Measurements from ENCODE around the gene SLCO3A1.

The SLCO3A1 gene

DNA sequence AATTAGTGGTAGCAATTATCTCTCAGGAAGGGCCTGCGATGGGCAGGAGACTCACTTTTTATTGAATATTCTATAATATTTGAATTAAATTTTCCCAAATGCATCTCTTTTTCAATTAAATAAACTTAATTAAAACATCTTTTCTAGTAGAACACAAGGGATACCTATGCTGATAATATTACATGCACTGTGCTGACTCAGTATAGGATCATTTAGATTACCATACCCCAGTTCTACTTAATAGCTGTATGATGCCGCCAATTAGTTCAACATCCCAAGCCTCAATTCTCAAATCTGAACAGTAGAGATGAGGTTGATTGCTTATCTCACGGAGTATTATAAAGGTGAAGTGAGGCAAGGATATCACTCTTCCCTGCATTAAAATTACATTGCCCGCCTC lies 149.2 kb downstream of the SLCO3A1 start:
- DNase-seq (ENCODE audit: low read depth, low spot score) = no peak

DNA sequence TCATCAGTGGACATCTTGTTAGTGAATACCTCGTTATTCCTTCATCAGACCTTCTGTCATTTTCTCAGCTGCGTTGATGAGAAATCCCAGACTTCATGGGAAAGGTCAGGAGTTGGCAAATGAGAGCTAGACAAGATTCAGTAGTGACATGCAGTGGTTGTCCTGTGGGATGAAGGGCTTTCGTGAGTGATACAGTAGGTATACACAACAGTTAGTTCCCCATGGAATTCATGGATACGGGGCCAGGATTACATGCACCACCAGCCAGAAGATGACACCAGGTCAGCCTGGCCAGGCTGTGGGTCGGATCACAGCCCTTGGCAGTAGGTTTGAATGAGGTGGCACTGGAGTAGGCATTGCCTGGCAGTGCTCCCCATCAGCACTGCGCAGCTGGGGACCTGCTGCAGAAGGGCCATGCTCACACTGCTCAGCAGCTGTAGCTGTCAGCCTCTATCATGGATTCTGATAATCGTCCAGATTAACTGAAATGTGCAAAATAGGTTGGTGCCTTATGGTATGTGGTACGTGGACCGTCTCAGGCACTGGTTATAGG lies 150.1 kb downstream of the SLCO3A1 start:
- DNase-seq (ENCODE audit: low read depth, low spot score) = no peak

DNA sequence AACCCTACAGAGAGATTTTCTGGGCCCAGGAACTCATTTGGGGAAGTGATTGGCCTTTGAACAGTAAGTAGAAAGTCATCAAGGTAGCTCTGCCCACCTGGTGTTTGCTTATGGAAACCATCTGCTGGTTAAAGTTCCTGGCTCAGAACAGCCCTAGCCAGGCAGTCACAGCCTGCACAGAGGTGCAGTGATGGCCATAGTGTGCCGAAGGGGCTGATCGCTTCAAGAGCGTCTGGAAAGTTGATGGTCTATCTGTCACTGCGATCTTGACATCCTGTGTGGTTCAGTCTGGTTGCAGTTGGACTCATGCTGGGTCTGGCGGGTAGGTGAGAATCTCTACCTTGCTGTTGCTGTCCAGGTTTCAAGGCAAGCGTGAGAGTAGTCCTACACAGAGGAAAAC lies 151.6 kb downstream of the SLCO3A1 start:
- DNase-seq (ENCODE audit: low read depth, low spot score) = no peak

DNA sequence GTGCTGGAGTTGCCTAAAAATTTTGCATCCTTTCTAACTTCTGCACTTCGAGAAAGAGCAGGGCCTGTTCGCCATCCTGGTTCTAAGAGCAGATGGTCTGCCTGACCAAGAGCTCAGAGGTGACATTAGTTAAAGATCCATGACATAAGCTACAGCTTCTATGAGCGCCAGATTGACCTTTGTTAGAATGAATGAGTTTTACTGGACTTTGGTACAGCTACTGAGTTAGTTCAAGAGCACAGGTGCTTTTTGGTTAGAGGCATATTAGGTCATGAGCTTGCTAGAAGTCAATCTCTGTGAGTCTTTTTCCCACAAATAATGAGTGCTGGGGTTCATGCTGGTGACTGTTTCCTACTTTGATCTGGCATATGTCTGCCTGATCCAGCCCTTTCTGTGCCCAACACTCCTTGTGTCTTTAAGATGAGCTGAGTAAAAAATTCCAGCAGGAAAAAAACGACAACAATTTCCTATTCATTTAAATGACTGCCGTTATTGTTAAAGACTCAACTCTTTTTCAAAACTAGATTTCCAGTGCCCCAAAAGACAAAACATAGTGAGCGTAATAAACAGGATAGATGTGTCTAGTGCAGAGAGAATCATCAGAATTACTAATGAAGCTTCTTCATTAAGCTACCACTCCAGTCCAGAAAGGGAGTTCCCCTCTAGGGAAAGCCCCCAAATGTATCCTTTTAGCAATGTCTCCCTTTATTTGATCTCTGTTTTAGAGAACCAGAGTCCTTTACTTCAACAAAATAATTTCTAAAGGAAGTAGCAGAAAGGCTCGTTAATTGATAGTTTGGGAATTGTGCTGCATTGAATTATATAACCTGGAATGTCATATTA lies 152.9 kb downstream of the SLCO3A1 start:
- DNase-seq (ENCODE audit: low read depth, low spot score) = no peak

DNA sequence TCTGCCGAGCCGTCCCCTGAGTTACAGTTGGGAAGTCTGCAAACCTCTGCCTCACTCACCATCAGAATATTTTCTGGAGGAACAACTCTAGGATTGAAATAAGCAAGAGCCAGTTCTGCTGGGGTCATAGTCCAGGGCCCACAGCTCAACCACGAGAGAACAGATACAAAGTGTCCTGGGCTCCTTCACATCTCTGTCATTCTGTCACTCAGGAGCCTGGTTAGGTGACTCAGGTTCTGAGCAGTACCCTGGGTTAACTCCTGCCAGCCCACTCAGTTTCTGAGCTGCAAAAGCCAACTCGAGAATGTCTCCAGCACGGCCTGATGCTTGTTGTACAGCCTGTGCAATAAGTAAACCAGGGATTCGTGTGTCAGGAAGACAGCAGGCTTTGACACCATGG lies 155.7 kb downstream of the SLCO3A1 start:
- DNase-seq (ENCODE audit: low read depth, low spot score) = no peak

DNA sequence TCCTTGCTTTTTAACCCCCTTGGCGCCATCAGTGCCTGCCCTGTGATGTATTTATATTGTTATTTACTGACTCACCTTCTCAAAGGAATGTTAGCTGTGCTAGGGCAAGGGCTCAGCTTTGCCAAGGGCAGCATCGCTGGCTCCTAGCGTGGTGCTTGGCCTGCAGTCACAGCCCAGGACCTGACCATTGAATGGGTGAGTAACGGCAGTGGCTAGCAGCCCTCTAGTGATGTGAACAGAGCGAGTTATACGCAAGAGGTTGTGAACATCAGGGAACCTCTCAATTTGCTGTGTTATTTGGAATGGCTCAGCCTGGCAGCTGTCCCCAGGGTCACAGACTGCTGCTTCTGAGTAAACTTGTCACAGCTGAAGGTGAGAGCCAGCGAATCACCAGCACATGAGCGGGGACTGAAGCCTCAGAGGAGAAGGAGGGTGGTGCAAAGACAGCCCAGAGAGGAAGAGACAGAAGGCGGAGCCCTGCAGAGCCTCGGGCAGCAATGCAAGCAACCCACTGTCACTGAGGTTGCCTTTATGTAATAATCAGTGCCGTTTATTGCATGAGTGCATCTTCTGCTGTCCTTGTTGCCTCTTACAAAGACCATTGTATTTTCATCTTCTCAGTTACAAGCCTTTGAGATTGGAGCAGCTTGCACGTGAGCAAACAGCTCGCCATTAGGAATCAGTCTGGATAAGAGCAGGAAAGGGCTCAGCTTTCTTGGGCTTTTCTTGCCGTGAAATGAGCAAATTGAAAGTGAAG lies 158.3 kb downstream of the SLCO3A1 start:
- no peak for DNase-seq (ENCODE audit: low read depth, low spot score)

DNA sequence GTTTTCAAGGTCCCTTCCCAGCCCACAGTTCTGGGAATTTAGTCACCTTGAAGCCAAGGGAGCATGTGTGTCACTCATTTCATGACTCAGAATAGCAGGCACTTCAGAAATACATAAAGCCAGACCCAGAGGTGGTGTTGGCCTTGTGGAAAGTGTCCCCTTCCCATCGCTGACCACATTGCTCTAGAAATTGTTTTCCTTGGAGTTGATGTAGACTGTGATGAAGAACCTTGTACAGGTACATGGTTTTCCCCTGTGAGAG lies 158.8 kb downstream of the SLCO3A1 start:
- no peak for DNase-seq (ENCODE audit: low read depth, low spot score)

DNA sequence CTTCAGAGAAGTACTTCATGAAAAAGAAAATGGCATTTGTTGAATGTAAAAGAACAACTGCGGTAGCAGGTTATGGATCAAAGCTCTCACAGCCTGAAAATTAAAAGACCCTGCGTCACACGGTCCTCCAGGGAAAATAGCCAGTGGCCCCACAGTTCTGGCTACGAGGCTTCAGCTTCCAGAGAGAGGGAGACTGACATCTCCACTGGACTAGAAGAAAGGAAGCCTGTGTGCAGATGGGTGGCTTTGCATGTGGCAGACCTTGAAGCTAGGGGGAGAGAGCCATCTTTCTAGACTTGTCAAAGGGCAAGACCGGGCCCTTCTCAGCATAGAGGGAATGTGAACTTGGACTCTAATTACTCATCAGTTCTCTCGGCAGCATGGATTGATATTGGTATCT lies 159.4 kb downstream of the SLCO3A1 start:
- no peak for DNase-seq (ENCODE audit: low read depth, low spot score)

DNA sequence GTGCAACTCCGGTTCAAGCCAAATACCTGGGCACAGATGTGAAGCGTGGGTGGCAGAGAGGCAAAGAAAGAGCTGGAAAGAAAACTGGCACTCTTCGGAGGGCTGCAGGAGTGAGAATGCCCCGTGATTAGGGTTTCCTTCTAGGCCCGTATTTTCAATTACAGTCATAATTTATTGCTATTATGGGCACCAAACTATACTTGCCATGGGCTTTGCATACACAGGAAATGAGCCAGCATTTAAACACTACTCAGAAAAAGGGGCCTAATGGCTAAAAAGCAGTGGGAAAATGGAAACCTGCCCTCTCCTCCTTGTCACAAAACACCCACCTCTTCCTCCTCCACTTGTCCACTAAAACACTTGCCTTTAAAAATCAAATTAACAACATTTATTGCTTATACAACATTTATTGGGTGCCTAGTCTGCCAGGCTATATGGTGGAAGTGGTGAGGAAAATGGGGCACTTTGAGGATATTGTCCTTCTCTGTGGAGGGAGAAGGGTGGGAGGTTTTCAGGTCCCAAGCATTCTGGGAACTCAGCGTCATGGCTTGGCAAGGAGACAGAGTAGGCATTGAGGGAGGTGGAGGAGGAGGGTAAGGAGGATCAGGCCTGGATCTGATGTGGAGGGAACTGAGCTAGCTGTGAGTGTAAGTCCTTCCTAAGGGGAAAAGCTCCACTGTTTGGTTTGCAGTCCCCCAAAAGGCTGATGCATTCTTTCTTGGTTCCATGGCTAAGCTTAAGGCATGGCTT lies 160.9 kb downstream of the SLCO3A1 start:
- no peak for DNase-seq (ENCODE audit: low read depth, low spot score)

DNA sequence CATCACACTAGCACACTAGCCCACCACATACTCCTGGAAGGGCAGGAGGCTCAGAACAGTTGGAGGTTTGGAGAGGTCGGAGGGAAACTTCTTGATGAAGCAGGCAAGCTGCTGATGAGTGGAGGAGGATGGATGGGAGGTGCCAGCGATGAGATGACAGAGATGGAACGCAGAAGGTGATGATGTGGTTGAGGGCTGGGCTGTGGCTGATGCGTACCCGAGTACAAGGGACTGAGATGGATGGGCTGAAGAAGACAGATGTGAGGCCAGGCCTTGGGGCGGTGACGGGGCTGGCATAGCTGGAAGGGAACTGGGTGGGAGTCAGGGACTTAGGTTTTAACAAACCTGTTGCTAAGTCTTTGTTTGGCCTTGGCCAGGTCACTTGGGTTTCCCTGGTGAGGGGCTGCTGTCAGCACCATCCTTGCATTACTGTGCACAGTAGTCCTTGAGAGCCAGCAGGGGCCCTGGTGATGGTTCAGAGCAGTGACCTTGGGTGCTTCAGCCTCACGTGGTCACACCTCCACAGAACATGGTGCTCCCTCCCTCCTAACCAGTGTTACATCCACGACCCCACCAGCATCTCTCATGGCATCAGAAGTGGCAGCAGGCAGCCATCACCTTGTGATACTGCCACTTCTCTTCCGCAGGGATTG lies 164.5 kb downstream of the SLCO3A1 start:
- no peak for DNase-seq (ENCODE audit: low read depth, low spot score)

DNA sequence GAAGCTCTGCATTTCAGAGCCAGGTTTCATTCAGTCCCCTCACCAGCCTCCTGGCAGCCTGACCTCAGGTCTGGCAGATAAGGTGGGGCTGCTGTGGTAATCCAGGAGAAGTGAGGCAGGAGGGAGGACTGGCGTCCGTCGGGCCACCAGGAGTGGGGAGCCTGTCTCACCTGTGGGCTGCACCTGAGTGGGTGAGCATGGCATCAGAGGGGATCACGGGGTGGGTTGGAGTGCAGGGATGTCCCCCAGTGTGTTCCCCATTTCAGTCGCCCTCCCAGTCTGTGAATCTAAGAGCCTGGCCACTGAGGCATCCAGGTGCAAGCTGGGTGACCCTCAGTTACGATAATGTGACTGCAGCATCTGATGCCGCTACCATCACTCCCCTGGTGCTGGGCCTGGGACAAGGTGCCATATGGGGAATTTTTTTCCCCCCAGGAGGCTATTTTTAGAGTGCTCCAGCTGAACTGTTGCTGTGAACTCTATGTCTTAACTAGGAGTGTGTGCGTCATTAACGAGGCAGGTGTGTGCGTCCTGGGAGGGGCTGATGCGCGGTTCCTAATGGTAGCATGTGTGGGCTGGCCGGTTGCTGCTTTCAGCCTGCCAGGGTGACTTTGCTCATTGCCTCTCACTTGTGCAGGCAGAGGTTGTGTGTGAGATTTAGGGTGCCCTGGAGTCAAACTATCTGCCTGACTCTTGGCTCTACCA lies 165.2 kb downstream of the SLCO3A1 start:
- DNase-seq (ENCODE audit: low read depth, low spot score) = no peak

DNA sequence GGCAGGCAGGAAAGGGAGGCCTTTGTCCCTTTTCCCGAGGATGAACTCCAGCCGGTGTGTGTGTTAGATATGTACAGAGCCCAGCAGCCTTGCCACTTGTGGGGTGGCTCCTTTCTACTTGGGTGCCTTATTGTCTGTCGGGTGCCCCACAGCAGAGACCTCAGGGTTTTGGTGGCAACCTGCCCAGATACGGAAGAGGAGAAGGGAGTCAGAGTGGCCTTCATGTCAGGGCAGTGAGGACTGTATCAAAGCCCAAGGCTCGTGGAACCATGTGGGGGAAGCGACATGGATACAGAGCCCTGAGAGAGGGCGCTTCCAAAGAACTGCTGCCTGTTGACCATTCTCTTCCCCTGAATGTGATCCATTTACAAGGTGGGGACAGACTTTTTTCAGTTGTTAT lies 166.2 kb downstream of the SLCO3A1 start:
- no peak for DNase-seq (ENCODE audit: low read depth, low spot score)

DNA sequence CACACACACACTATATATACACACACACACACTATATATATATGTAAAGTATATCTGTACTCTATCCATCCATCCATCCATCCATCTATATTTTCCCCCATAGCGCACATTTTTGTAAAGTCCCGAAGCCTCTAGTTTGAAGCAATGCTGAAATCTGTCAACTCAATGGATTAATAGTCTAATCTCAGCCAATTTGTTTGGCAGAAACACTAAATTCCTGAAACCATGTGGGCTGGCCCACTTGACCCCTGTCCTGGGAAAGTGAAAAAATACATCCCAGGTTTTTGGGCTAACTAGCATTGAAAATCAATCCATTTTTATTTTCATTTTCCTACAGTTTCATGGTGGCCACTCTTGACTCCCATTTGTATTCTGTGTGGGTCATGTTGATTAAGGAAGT lies 166.7 kb downstream of the SLCO3A1 start:
- DNase-seq (ENCODE audit: low read depth, low spot score) = no peak

DNA sequence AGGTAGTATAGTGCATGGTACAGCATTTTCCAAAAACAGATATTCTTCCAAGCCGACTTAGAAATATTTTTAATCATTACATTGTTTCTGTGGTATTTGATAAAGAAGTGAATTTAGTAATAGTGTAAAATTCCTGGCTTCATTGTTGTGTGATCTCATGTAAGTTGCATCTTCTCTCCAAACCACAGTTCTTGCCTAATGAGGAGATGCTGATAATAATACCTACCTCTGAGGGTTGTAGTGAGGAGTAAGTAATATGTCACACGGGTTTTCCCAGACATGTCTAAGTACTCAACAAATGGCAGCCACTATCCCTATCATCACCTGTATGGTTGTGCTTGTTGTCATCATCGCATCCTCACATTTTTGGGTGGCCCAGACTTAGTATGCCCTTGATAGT lies 167.3 kb downstream of the SLCO3A1 start:
- DNase-seq (ENCODE audit: low read depth, low spot score) = no peak

DNA sequence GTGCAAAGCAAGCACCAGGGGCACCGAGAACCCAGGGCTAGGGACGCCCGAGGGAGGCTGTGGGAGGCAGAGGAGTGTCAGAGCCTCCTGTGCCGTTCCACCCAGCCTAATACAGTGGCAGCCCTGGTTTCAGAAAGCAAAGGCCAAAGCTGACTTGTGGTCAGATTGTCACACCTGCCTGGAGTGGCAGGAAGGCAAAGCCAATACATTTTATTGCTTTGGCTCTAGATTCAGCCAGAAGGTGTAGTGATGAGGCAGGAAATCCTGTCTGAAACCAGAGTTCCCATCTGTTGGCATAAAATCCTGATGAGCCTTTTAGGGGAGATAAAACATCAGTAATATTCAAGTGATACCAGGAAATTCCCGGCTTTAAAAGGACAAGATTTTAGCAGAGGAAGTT lies 168.3 kb downstream of the SLCO3A1 start:
- DNase-seq (ENCODE audit: low read depth, low spot score) = no peak

DNA sequence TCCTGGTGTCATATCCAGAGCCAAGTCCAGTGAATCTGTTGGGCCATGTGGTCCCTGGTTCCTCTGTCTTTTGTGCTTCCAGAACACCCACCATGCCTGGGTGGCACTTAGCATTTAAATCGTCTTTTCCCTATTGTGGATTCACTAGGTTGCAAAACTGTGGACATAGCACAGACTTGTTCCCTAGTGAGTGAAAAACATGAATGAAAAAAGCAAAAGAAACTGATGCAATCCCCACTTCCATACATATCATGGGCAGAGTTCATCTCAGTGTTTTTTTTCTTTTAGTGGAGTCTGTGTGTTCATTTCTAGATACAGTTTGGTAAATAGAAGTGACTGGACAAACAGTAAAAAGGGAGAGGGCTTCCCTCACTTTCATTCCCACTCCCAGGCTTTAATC lies 170.5 kb downstream of the SLCO3A1 start:
- DNase-seq (ENCODE audit: low read depth, low spot score) = no peak

DNA sequence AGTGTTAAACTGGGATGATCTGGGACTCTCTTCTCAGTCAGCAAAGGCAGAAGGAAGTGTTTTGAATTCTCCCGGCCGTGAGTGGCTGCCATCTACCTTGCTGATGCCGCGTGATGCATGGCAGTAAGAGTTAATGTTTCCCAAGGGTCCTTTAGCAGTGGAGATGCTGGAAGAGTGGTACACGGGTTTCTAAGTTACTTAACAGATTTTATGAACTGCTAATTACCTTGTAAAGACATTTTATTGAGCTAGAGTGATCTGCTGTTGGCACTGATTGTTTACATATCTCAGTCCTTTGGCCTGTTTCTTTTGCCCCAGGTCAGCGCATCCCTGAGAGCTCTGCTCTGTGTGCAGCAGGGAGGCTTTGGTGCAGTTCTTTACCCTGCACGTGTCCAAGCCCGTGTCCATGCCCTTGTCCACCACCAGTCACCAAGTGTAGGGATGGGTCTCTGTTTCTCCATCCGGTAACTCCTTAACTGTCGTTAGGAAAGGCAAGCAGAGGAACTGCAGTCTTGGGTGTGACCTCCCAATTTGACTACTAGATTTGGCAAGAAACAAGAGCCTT lies 172.3 kb downstream of the SLCO3A1 start:
- DNase-seq (ENCODE audit: low read depth, low spot score) = no peak

DNA sequence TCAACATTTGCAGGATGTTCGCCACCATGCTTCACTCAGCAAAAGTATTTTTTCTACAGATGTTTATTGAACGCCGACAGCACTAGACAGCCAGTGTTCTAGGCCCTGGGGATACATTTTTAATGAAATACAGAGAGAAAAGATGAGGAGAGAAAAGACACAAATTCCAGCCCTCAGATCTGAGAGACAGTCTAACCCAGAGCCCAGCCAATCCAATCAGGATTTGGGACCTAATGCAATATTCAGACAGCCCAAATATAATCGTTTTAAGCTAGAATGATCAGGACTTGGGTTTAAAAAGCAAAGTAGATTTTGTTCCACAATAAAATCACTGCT lies 174.8 kb downstream of the SLCO3A1 start:
- no peak for DNase-seq (ENCODE audit: low read depth, low spot score)

DNA sequence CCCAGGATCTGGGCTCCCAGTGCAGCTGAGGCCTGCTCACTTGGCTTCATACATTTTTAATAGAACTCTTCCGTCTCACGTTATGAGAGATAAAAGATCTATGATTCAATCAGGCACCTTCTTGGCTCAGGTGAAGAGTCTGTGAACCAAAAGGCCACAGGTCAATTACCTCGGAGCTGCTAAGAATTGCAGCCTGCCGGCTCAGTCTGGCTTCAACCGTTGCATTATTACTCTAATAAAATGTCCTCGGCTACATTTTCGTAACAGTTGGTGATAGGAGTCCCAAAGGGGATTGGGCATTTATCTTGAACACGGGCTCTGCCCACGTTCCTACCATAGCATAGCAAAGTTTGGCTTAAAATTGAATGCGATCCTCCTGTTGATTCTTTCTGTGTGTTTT lies 176.3 kb downstream of the SLCO3A1 start:
- DNase-seq (ENCODE audit: low read depth, low spot score) = no peak

DNA sequence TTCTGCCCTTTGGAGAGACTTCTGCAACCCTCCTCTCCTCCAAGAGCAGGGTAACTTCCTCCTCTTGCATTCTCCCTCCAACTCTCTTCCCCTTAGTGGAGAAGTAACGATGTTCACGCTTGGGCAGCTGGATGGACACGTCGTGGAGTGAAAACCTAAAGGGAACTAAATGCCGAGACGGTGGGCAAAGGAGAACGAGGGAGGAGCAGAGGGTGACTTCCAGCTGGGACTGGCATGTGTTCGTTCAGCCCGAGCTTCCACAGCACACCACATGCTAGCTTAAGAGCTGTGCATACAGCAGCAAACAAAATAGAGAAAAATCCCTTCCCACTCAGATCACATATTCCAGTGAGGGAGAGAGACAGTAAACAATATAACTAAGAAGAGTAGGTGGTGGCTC lies 179.8 kb downstream of the SLCO3A1 start:
- DNase-seq (ENCODE audit: low read depth, low spot score) = no peak

DNA sequence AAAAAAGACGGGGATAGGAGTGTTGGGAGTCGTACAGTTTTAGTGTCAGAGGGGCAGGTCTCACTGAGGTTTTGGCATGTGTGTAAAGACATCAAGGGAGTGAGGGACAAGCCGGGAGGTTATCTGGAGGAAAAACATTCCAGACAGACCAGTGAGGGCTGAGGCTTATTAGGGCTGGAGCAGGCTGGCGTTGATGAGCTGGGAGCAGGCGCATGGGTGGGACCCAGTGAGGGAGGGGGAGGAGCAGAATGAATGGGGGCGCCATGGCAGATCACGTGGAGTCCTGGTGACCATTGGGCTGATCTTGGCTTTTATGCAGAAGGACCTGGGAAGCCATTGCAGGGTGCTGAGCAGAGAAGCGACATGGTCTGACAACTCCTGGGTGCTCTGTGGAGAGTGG lies 180.2 kb downstream of the SLCO3A1 start:
- DNase-seq (ENCODE audit: low read depth, low spot score) = no peak
